Transverse colon (tissue), 3 donors: ENCODE results near the gene TSTD1.

Experiments
- POLR2A ChIP-seq: fragments of 450-650 bp; IDR thresholded peaks from one replicate; pipeline ENCODE4 v1.6.1; 2016; ENCODE audit warnings: antibody characterized with exemption, mild to moderate bottlenecking, moderate library complexity
- TF ChIP-seq, protein P1 (sequence below), 5 experiments: fragments of 200-600 bp in 3 of 5; fragments of 450-650 bp in 2 of 5; sonication (generic) in 3 of 5; IDR thresholded peaks; 1 replicate in 2 of 5; 2 replicates in 3 of 5; pipeline ENCODE4 v1.5.1; 2016 to 2017; ENCODE audit warnings: antibody characterized with exemption in 5 of 5, inconsistent platforms in 3 of 5, mild to moderate bottlenecking in 2 of 5, moderate library complexity in 1 of 5

DNA sequence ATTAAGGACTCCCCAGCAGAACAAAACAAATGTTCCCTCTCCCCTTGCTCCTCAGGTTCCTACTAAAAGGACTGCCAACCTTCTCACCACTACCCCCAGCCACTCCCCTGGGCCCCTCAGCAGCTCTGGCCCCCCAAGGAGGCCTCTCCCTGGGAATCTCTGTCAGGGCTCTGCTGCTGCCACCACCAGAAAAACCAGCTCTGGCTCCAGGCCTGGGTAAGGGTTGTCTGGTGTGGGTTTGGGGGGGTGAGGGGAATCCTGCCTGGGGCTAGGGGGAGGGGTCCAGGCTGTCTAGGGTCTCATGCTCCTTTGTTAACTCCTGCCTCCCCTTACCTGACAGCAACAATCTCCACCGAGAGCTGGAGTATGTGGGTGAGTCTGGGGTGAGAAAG lies 45.8 kb upstream of the TSTD1 start:
- TF ChIP-seq POLR2A, result no peak
- TF ChIP-seq, protein P1, sequence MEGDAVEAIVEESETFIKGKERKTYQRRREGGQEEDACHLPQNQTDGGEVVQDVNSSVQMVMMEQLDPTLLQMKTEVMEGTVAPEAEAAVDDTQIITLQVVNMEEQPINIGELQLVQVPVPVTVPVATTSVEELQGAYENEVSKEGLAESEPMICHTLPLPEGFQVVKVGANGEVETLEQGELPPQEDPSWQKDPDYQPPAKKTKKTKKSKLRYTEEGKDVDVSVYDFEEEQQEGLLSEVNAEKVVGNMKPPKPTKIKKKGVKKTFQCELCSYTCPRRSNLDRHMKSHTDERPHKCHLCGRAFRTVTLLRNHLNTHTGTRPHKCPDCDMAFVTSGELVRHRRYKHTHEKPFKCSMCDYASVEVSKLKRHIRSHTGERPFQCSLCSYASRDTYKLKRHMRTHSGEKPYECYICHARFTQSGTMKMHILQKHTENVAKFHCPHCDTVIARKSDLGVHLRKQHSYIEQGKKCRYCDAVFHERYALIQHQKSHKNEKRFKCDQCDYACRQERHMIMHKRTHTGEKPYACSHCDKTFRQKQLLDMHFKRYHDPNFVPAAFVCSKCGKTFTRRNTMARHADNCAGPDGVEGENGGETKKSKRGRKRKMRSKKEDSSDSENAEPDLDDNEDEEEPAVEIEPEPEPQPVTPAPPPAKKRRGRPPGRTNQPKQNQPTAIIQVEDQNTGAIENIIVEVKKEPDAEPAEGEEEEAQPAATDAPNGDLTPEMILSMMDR (IDR thresholded peaks at IDR 0.05), result no peak
